Upper lobe of left lung (tissue), 6 donors: ENCODE data around the gene CLEC20A. TPM values are rescaled to one million over a fixed set of nuclear protein-coding genes. Genes with fewer than 3 reads are reported as not detected.

Experiments used
- ATAC-seq, 2 donors: fragments of 200-7000 bp; cut with Tn5 transposase; one replicate each; pipeline ENCODE4 v1.9.1; 2022; ENCODE audit warnings: mild to moderate bottlenecking in 2 of 2, moderate library complexity in 2 of 2; ENCODE audit not compliant: low FRiP score in 2 of 2
- DNase-seq, 2 donors: peaks; one replicate each; pipeline ENCODE4 v3.0.0-alpha.2; 2019 to 2020
- H3K27ac ChIP-seq, 4 donors: fragments of 200-600 bp; sonication (generic); one replicate each; pipeline ENCODE4 v1.5.1; 2016 to 2019
- H3K27me3 ChIP-seq, 4 donors: fragments of 200-600 bp; sonication (generic); one replicate each; pipeline ENCODE4 v1.5.1; 2017 to 2019
- H3K36me3 ChIP-seq, 4 donors: fragments of 200-600 bp; sonication (generic); one replicate each; pipeline ENCODE4 v1.5.1; 2016 to 2019
- H3K4me1 ChIP-seq, 4 donors: fragments of 200-600 bp; sonication (generic); one replicate each; pipeline ENCODE4 v1.5.1; 2018 to 2019
- H3K4me3 ChIP-seq, 4 donors: fragments of 200-600 bp; sonication (generic); one replicate each; pipeline ENCODE4 v1.5.1; 2017 to 2019; ENCODE audit warnings: mild to moderate bottlenecking in 2 of 4, moderate library complexity in 1 of 4
- H3K9me3 ChIP-seq, 4 donors: fragments of 200-600 bp; sonication (generic); one replicate each; pipeline ENCODE4 v1.5.1; 2018 to 2019
- EP300 ChIP-seq, 4 donors: sonication (generic); formaldehyde crosslinking; IDR thresholded peaks; one replicate each; pipeline ENCODE4 v1.5.1; 2017; ENCODE audit warnings: antibody characterized with exemption in 4 of 4, control low read depth in 2 of 4
- POLR2A ChIP-seq, 4 donors: fragments of 450-650 bp; IDR thresholded peaks; one replicate each; pipeline ENCODE4 v1.5.1; 2016 to 2017; ENCODE audit warnings: antibody characterized with exemption in 4 of 4, mild to moderate bottlenecking in 2 of 4
- POLR2AphosphoS5 ChIP-seq, 2 donors: sonication (generic); formaldehyde crosslinking; IDR thresholded peaks; one replicate each; pipeline ENCODE4 v1.5.1; 2017; ENCODE audit warnings: antibody characterized with exemption in 2 of 2
- WGBS, 2 donors: methylation state at CpG; one replicate each; pipeline ENCODE4 v1.1.5; 2017 to 2018; 5-methylcytosine and 5-hydroxymethylcytosine counted together
- total RNA-seq, 6 donors: library from RNA; depleted of rRNA in 4 of 6; stranded (reverse); fragments of >200 nt in 4 of 6; gene quantifications; one replicate each; pipeline versions ENCODE4 v1.1.0 to v1.2.1, GENCODE V29; 2016 to 2021
- TF ChIP-seq, protein P1 (sequence below), 6 experiments: fragments of 450-650 bp in 4 of 6; fragments of 200-600 bp in 2 of 6; sonication (generic) in 2 of 6; IDR thresholded peaks; one replicate each; pipeline ENCODE4 v1.5.1; 2016 to 2019; ENCODE audit warnings: antibody characterized with exemption in 6 of 6
- donor health status: DM: no; HTN: no; CAD: no; lungs with moderate emphysema.
- donor health status: DM: no; HTN: yes; CAD: no; lungs with severe emphysema.

The CLEC20A gene
- total RNA-seq, 6 donors from 2014 or later = not detected

DNA sequence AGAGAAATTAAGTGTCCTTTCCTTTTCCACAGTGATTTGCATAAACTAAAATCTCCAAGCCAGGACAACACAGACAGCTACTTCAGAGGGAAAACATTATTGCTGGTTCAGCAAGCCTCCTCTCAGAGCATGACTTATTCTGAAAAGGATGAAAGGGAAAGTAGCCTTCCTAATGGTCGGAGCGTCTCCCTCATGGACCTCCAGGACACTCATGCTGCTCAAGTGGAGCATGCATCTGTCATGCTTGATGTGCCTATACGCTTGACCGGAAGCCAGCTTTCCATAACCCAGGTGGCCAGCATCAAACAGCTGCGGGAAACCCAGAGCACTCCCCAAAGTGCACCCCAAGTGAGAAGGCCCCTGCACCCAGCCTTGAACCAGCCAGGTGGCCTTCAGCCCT is 39.1 kb downstream of the CLEC20A start:
- Histone ChIP-seq H3K27ac (no peak overlapping the region), H3K9me3 (no peaks in the 10 kb centered on the region), H3K27me3 (no peaks in the 10 kb centered on the region), H3K36me3 (peaks cover 0 to 38% (median 10%) of the 10 kb centered on the region in 4 donors), H3K4me3 (no peak overlapping the region), H3K4me1 (no peaks in the 10 kb centered on the region)
- DNase-seq = no peak
- no peak for ATAC-seq
- TF ChIP-seq POLR2A (IDR thresholded peaks at IDR 0.05) (no peak), EP300 (IDR thresholded peaks at IDR 0.05) (no peak), POLR2AphosphoS5 (IDR thresholded peaks at IDR 0.05) (no peak)
- TF ChIP-seq, protein P1, sequence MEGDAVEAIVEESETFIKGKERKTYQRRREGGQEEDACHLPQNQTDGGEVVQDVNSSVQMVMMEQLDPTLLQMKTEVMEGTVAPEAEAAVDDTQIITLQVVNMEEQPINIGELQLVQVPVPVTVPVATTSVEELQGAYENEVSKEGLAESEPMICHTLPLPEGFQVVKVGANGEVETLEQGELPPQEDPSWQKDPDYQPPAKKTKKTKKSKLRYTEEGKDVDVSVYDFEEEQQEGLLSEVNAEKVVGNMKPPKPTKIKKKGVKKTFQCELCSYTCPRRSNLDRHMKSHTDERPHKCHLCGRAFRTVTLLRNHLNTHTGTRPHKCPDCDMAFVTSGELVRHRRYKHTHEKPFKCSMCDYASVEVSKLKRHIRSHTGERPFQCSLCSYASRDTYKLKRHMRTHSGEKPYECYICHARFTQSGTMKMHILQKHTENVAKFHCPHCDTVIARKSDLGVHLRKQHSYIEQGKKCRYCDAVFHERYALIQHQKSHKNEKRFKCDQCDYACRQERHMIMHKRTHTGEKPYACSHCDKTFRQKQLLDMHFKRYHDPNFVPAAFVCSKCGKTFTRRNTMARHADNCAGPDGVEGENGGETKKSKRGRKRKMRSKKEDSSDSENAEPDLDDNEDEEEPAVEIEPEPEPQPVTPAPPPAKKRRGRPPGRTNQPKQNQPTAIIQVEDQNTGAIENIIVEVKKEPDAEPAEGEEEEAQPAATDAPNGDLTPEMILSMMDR (IDR thresholded peaks at IDR 0.05) = no peak
- 97 to 98% methylated on average over 4 to 5 of the region's 5 CpGs for WGBS, 2 donors

DNA sequence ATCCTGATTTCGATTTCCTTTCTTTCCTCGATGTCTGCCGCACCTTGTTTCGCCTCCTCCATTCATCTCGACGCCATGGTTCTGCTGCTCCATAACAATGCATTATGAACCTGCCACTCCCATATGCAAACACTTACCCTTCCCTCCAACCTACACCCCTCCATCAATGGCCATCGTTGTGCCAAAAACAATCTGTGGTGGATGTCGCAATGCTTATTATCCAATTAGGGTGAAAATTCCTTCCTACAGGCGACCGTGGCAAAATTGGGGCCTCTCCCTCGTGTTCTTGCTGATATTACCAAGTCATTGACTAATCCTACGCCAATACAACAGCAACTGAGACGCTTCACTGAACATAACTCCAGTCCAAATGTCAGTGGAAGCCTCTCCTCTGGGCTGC is 40.3 kb downstream of the CLEC20A start:
- H3K9me3 ChIP-seq = no peaks in the 10 kb centered on the region
- H3K36me3 ChIP-seq = peaks cover 0 to 46% (median 15%) of the 10 kb centered on the region in 4 donors
- no peak overlapping the region for H3K4me3 ChIP-seq
- no peak overlapping the region for H3K27ac ChIP-seq
- DNase-seq (no peak), ATAC-seq (no peak)
- 88 to 90% methylated on average over 13 of the region's 13 CpGs for WGBS, 2 donors
- H3K4me1 ChIP-seq = no peaks in the 10 kb centered on the region
- no peaks in the 10 kb centered on the region for H3K27me3 ChIP-seq
- TF ChIP-seq, protein P1 (IDR thresholded peaks at IDR 0.05) = no peak
- TF ChIP-seq EP300 (IDR thresholded peaks at IDR 0.05) = no peak
- no peak for TF ChIP-seq POLR2A (IDR thresholded peaks at IDR 0.05)
- TF ChIP-seq POLR2AphosphoS5 (IDR thresholded peaks at IDR 0.05) = no peak

- Histone ChIP-seq H3K4me1 (no peaks in the 10 kb centered on the region), H3K27ac (no peak overlapping the region), H3K9me3 (no peaks in the 10 kb centered on the region), H3K27me3 (no peaks in the 10 kb centered on the region), H3K36me3 (peaks cover 0 to 29% (median 5%) of the 10 kb centered on the region in 4 donors), H3K4me3 (no peak overlapping the region)
- no peak for DNase-seq
- no peak for ATAC-seq
- TF ChIP-seq, protein P1 (IDR thresholded peaks at IDR 0.05) = no peak
- TF ChIP-seq EP300 (IDR thresholded peaks at IDR 0.05) = no peak
- no peak for TF ChIP-seq POLR2AphosphoS5 (IDR thresholded peaks at IDR 0.05)
- no peak for TF ChIP-seq POLR2A (IDR thresholded peaks at IDR 0.05)
- 92 to 98% methylated on average over 3 of the region's 3 CpGs for WGBS, 2 donors
Observed at GRCh38 chr1:178452013-178452412, 44.8 kb downstream of the CLEC20A start.

DNA sequence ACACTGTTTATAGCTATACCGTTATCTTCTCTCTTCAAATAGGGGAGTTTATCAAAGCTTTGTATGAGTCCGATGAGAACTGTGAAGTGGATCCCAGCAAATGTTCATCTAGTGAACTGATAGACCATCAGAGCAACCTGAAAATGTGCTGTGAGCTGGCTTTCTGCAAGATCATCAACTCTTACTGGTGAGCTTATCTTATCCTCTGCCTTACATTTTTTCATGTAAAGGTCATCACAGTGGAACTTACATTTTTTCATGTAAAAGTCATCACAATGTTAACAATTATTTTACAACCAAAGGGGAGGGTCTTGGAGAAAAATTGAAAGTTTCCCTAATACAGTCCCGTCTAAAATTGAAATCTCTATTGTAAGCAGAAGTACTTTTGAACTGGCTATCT is 45.2 kb downstream of the CLEC20A start:
- WGBS, 2 donors = 67 to 68% methylated on average over 3 of the region's 3 CpGs
- no peaks in the 10 kb centered on the region for H3K4me1 ChIP-seq
- H3K4me3 ChIP-seq = no peak overlapping the region
- DNase-seq (no peak), ATAC-seq (no peak)
- no peaks in the 10 kb centered on the region for H3K9me3 ChIP-seq
- peaks cover 0 to 27% (median 5%) of the 10 kb centered on the region in 4 donors for H3K36me3 ChIP-seq
- H3K27ac ChIP-seq = no peak overlapping the region
- H3K27me3 ChIP-seq = no peaks in the 10 kb centered on the region
- TF ChIP-seq, protein P1 (IDR thresholded peaks at IDR 0.05) = no peak
- no peak for TF ChIP-seq POLR2AphosphoS5 (IDR thresholded peaks at IDR 0.05)
- TF ChIP-seq POLR2A (IDR thresholded peaks at IDR 0.05) = no peak
- no peak for TF ChIP-seq EP300 (IDR thresholded peaks at IDR 0.05)

DNA sequence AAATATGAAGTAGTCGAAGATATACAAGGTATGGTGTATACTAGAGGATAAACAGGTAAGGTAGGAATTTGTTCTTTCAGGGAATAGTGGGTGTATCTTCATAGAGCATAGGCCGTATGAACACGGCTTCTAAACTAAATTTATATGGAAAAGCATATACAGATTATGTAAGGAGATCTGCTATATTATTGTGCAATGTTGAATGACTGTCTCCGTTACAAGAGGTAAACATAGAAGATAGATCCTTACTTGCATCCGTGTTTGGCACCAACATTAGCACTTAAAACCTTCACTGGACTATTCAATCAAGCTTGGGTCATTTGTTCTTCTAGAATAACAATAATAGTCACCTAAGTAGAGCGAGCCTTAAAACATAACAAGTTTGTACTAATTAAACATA is 45.9 kb downstream of the CLEC20A start:
- H3K36me3 ChIP-seq = peaks cover 0 to 26% (median 5%) of the 10 kb centered on the region in 4 donors
- WGBS, 2 donors = 86 to 93% methylated on average over 6 of the region's 6 CpGs
- no peak overlapping the region for H3K4me3 ChIP-seq
- no peaks in the 10 kb centered on the region for H3K4me1 ChIP-seq
- H3K9me3 ChIP-seq = no peaks in the 10 kb centered on the region
- no peak for ATAC-seq
- no peak for DNase-seq
- no peaks in the 10 kb centered on the region for H3K27me3 ChIP-seq
- no peak overlapping the region for H3K27ac ChIP-seq
- no peak for TF ChIP-seq POLR2AphosphoS5 (IDR thresholded peaks at IDR 0.05)
